H1 (cell line): ENCODE measurements around the gene CDH22. TPM values are rescaled to one million over a fixed set of nuclear protein-coding genes. Genes with fewer than 3 reads are reported as not detected.

Source experiments
- CTCF ChIA-PET: fragments of 300-600 bp; sonication (Branson Sonifier 250); formaldehyde crosslinking; loops from one replicate; lab custom pipeline; 2021; ENCODE audit not compliant: partially characterized antibody; lab: Charles Lee
- POLR2A ChIA-PET: fragments of 300-600 bp; sonication (Branson Sonifier 250); formaldehyde crosslinking; loops from one replicate; lab custom pipeline; 2021; ENCODE audit warnings: inconsistent platforms; ENCODE audit not compliant: partially characterized antibody; lab: Charles Lee
- DNase-seq, 2 experiments: peaks; one replicate each; pipeline versions ENCODE4 v3.0.0 to v3.0.0-alpha.2; 2010 to 2022; ENCODE audit warnings: low spot score in 2 of 2, low read depth in 1 of 2, mixed read lengths in 1 of 2
- FAIRE-seq: peaks from 2 replicates; lab custom pipeline; 2011; peaks lifted over from hg19 to GRCh38; lab: Jason Lieb, UNC
- H2AFZ ChIP-seq: 2 replicates; pipeline ENCODE4 v1.8.1; 2012; ENCODE audit warnings: low read length, inconsistent platforms
- H2AK5ac ChIP-seq: 2 replicates; pipeline ENCODE4 v1.6.1; 2013; ENCODE audit warnings: low read depth, low read length
- H2BK120ac ChIP-seq: replicated peaks from 2 replicates; pipeline ENCODE3; 2013; ENCODE audit warnings: low read depth, low read length, inconsistent platforms
- H2BK12ac ChIP-seq: 2 replicates; pipeline ENCODE4 v1.6.1; 2013; ENCODE audit warnings: low read depth, low read length
- H2BK15ac ChIP-seq: 2 replicates; pipeline ENCODE4 v1.6.1; 2013; ENCODE audit warnings: low read length
- H2BK20ac ChIP-seq: 2 replicates; pipeline ENCODE4 v1.6.1; 2013; ENCODE audit warnings: low read length
- H2BK5ac ChIP-seq: 2 replicates; pipeline ENCODE4 v1.6.1; 2013; ENCODE audit warnings: low read depth, low read length
- H3K14ac ChIP-seq: 2 replicates; pipeline ENCODE4 v1.6.1; 2013; ENCODE audit warnings: inconsistent platforms; ENCODE audit not compliant: insufficient read length
- H3K18ac ChIP-seq: 2 replicates; pipeline ENCODE4 v1.6.1; 2013; ENCODE audit warnings: low read length; ENCODE audit errors: extremely low read depth
- H3K23ac ChIP-seq: 2 replicates; pipeline ENCODE4 v1.6.1; 2013; ENCODE audit warnings: inconsistent platforms; ENCODE audit not compliant: insufficient read length
- H3K23me2 ChIP-seq: 2 replicates; pipeline ENCODE4 v1.6.1; 2013; ENCODE audit warnings: low read depth, low read length
- H3K27ac ChIP-seq: 2 replicates; pipeline ENCODE4 v1.6.1; 2011; ENCODE audit warnings: low read depth, low read length, inconsistent platforms
- H3K27me3 ChIP-seq, 4 experiments: replicated peaks in 1 of 4; 1 replicate in 1 of 4; 2 replicates in 3 of 4; pipeline versions ENCODE4 v1.6.1 to v1.8.1; 2011 to 2013; ENCODE audit warnings: low read length in 3 of 4, mild to moderate bottlenecking in 3 of 4, inconsistent platforms in 2 of 4, mixed read lengths in 2 of 4, moderate library complexity in 1 of 4; ENCODE audit not compliant: control insufficient read depth in 3 of 4, insufficient read depth in 3 of 4; ENCODE audit errors: extremely low read depth in 1 of 4
- H3K36me3 ChIP-seq, 4 experiments: 2 replicates each; pipeline versions ENCODE4 v1.6.1 to v1.8.1; 2011 to 2013; ENCODE audit warnings: mild to moderate bottlenecking in 4 of 4, low read length in 3 of 4, moderate library complexity in 2 of 4, control low read depth in 1 of 4, inconsistent platforms in 1 of 4; ENCODE audit not compliant: insufficient read depth in 4 of 4, control insufficient read depth in 2 of 4
- H3K4ac ChIP-seq: replicated peaks from 2 replicates; pipeline ENCODE3; 2013; ENCODE audit warnings: low read length, low read depth, mixed read lengths, inconsistent platforms; ENCODE audit not compliant: insufficient read length
- H3K4me1 ChIP-seq, 4 experiments: replicated peaks in 1 of 4; 1 replicate in 1 of 4; 2 replicates in 3 of 4; pipeline versions ENCODE4 v1.6.1 to v1.8.1; 2011 to 2013; ENCODE audit warnings: low read length in 3 of 4, inconsistent platforms in 2 of 4, mixed read lengths in 1 of 4; ENCODE audit not compliant: insufficient read depth in 4 of 4, control insufficient read depth in 3 of 4
- H3K4me2 ChIP-seq, 2 experiments: 2 replicates each; pipeline versions ENCODE4 v1.6.1 to v1.8.1; 2011 to 2013; ENCODE audit warnings: low read depth in 2 of 2, low read length in 2 of 2, control low read depth in 1 of 2, inconsistent platforms in 1 of 2, mild to moderate bottlenecking in 1 of 2; ENCODE audit not compliant: insufficient read depth in 1 of 2
- H3K4me3 ChIP-seq, 4 experiments: fragments of 200-600, 300-600 bp in 1 of 4; sonication (generic), shearing (Covaris generic), sonication (Bioruptor Twin) in 1 of 4; 2 replicates each; pipeline versions ENCODE4 v1.5.1 to v1.8.1; 2011 to 2016; ENCODE audit warnings: low read length in 4 of 4, low read depth in 3 of 4, control low read depth in 2 of 4, inconsistent platforms in 2 of 4, mild to moderate bottlenecking in 2 of 4, mixed read lengths in 1 of 4, moderate library complexity in 1 of 4; ENCODE audit not compliant: insufficient read depth in 2 of 4; ENCODE audit errors: extremely low read depth in 1 of 4
- H3K56ac ChIP-seq: replicated peaks from 2 replicates; pipeline ENCODE3; 2013; ENCODE audit warnings: low read depth, mild to moderate bottlenecking, mixed read lengths, low read length, inconsistent platforms; ENCODE audit not compliant: insufficient read length
- H3K79me1 ChIP-seq: 2 replicates; pipeline ENCODE4 v1.6.1; 2013; ENCODE audit warnings: low read depth, low read length, control low read depth
- H3K79me2 ChIP-seq, 2 experiments: 2 replicates each; pipeline versions ENCODE4 v1.6.1 to v1.8.1; 2012 to 2013; ENCODE audit warnings: low read length in 2 of 2, mild to moderate bottlenecking in 2 of 2, inconsistent platforms in 1 of 2; ENCODE audit not compliant: insufficient read depth in 2 of 2, control insufficient read depth in 1 of 2
- H3K9ac ChIP-seq, 4 experiments: replicated peaks in 1 of 4; 1 replicate in 1 of 4; 2 replicates in 3 of 4; pipeline versions ENCODE4 v1.6.1 to v1.8.1; 2011 to 2013; ENCODE audit warnings: low read depth in 3 of 4, low read length in 3 of 4, control low read depth in 2 of 4, mild to moderate bottlenecking in 2 of 4, moderate library complexity in 2 of 4, inconsistent platforms in 1 of 4; ENCODE audit errors: extremely low read depth in 1 of 4
- H3K9me3 ChIP-seq, 2 experiments: 2 replicates each; pipeline versions ENCODE4 v1.6.1 to v1.8.1; 2012 to 2013; ENCODE audit warnings: mild to moderate bottlenecking in 2 of 2, moderate library complexity in 2 of 2, control low read depth in 1 of 2, inconsistent platforms in 1 of 2, low read depth in 1 of 2, low read length in 1 of 2, mixed read lengths in 1 of 2; ENCODE audit not compliant: insufficient read depth in 2 of 2
- H4K20me1 ChIP-seq, 2 experiments: replicated peaks in 1 of 2; 2 replicates each; pipeline versions ENCODE3 to v1.8.1; 2011 to 2013; ENCODE audit warnings: inconsistent platforms in 2 of 2, low read length in 2 of 2, mild to moderate bottlenecking in 1 of 2; ENCODE audit not compliant: insufficient read depth in 2 of 2, control insufficient read depth in 1 of 2
- H4K5ac ChIP-seq: 2 replicates; pipeline ENCODE4 v1.6.1; 2013; ENCODE audit warnings: low read length, low read depth, mixed read lengths, inconsistent platforms; ENCODE audit not compliant: insufficient read length
- H4K8ac ChIP-seq: 2 replicates; pipeline ENCODE4 v1.8.0; 2013; ENCODE audit warnings: mild to moderate bottlenecking, moderate library complexity, low read length, inconsistent platforms; ENCODE audit not compliant: insufficient read depth; ENCODE audit errors: extremely low read depth
- H4K91ac ChIP-seq: replicated peaks from 2 replicates; pipeline ENCODE3; 2013; ENCODE audit warnings: low read length, mixed read lengths, inconsistent platforms; ENCODE audit not compliant: insufficient read length
- CBX5 ChIP-seq: fragments of 300-800, 300-1000 bp; sonication (generic); IDR thresholded peaks from 2 replicates; pipeline ENCODE4 v1.7.1; 2016; ENCODE audit warnings: antibody characterized with exemption, low read length, low read depth
- CHD2 ChIP-seq: IDR thresholded peaks from 2 replicates; pipeline ENCODE4 v1.6.1; 2012; ENCODE audit warnings: low read length, improper control_type of control experiment
- EZH2 ChIP-seq: fragments of 200-600 bp; sonication (generic); IDR thresholded peaks from 2 replicates; pipeline ENCODE4 v1.7.1; 2012; ENCODE audit warnings: low read depth, mild to moderate bottlenecking, moderate library complexity, low read length, inconsistent platforms; ENCODE audit not compliant: severe bottlenecking
- JUND ChIP-seq: IDR thresholded peaks from 2 replicates; pipeline ENCODE4 v1.6.1; 2011; ENCODE audit warnings: mild to moderate bottlenecking, improper control_type of control experiment, low read length
- KDM1A ChIP-seq: fragments of 200-600, 300-600 bp; sonication (generic); IDR thresholded peaks from 2 replicates; pipeline ENCODE4 v1.7.1; 2016; ENCODE audit warnings: mild to moderate bottlenecking, low read length, borderline replicate concordance
- POLR2AphosphoS5 ChIP-seq: IDR thresholded peaks from 2 replicates; pipeline ENCODE4 v1.6.1; 2011; ENCODE audit warnings: low read depth, low read length
- TBP ChIP-seq: IDR thresholded peaks from 2 replicates; pipeline ENCODE4 v1.6.1; 2011; ENCODE audit warnings: low read depth, low read length, improper control_type of control experiment
- TCF12 ChIP-seq: IDR thresholded peaks from 2 replicates; pipeline ENCODE4 v1.6.1; 2011; ENCODE audit warnings: low read depth, mild to moderate bottlenecking, low read length
- WGBS, 2 experiments: shearing (Covaris generic) in 1 of 2; methylation state at CpG; one replicate each; pipeline versions ENCODE4 v1.1.6 to v1.1.7; 2013 to 2015; ENCODE audit warnings: low lambda C conversion rate in 2 of 2, mixed read lengths in 2 of 2, inconsistent platforms in 1 of 2, low coverage in 1 of 2, missing lambda C conversion rate in 1 of 2; ENCODE audit not compliant: insufficient replicate concordance in 2 of 2, insufficient coverage in 1 of 2, insufficient read length in 1 of 2; ENCODE audit errors: extremely low coverage in 1 of 2, missing lambda C conversion rate in 1 of 2; 5-methylcytosine and 5-hydroxymethylcytosine counted together
- polyA plus RNA-seq, 7 experiments: library from polyadenylated mRNA; depleted of rRNA in 3 of 7; stranded (reverse) in 5 of 7; unstranded in 2 of 7; fragments of >200 nt in 5 of 7; fragments of 200-250 nt in 2 of 7; gene quantifications; 1 replicate in 5 of 7; 2 replicates in 1 of 7; 4 replicates in 1 of 7; pipeline versions ENCODE4 v1.2.1 to v1.2.3, GENCODE V29; 2011 to 2013; ENCODE audit warnings: missing spikeins in 2 of 7, mixed read lengths in 2 of 7
- total RNA-seq: library from RNA; stranded (reverse); fragmentation: NEBNext Ultra II Directional; extraction: Animal tissue kit (Norgen Biotek cat#: 25700); gene quantifications from 2 replicates; pipeline ENCODE4 v1.2.1, GENCODE V29; 2021

The CDH22 gene
- total and polyA plus RNA-seq, 2 of the 8 experiments (the other 6 are each of a cell fraction or from before 2014, with no cell fraction given) = 0.35 to 0.39 TPM

- H2BK5ac ChIP-seq = no peak overlapping the region
- TF ChIP-seq TCF12 (no peak), CHD2 (no peak), JUND (no peak), KDM1A (no peak), POLR2AphosphoS5 (0 out of 2 replicates have a peak, but pooled peaks have one; percentile 26), EZH2 (no peak), TBP (no peak), CBX5 (no peak)
- no peaks in the 10 kb centered on the region for H3K79me2 ChIP-seq
- no peak overlapping the region for H3K4me3 ChIP-seq
- H3K36me3 ChIP-seq = no peaks in the 10 kb centered on the region; a peak in 1 of 8 replicates
- no peak overlapping the region for H4K8ac ChIP-seq
- no peak overlapping the region for H3K9ac ChIP-seq
- 66% methylated on average over 5 of the region's 5 CpGs; no CpG with 5 or more reads in 1 of the 2 experiments for WGBS, 2 experiments
- H2AK5ac ChIP-seq = no peak overlapping the region
- no peaks in the 10 kb centered on the region; a peak in 2 of 7 replicates for H3K4me1 ChIP-seq
- no peak for FAIRE-seq
- H2BK20ac ChIP-seq = no peak overlapping the region
- CTCF ChIA-PET = interaction anchor here (0.7 to 8.1 kb wide), 29 partner anchors 9 to 219 kb away, joined by 3 to 171 read pairs (median 4); partner anchors contain the start of genes CD40 and CDH22
- no peak overlapping the region for H3K14ac ChIP-seq
- H3K23me2 ChIP-seq = no peaks in the 10 kb centered on the region
- POLR2A ChIA-PET = interaction anchor here (0.6 to 1.5 kb wide), 4 partner anchors 9 to 175 kb away, joined by 3 to 6 read pairs (median 4); partner anchors contain the start of gene CD40
- H2BK120ac ChIP-seq = no peak overlapping the region
- H3K27me3 ChIP-seq = peaks cover 0 to 4% (median 2%) of the 10 kb centered on the region in 4 experiments; a peak in 4 of 7 replicates
- no peaks in the 10 kb centered on the region for H3K79me1 ChIP-seq
- H3K56ac ChIP-seq = no peak overlapping the region
- no peak overlapping the region for H3K4ac ChIP-seq
- H3K27ac ChIP-seq = no peak overlapping the region
- no peak overlapping the region for H2AFZ ChIP-seq
- no peak overlapping the region for H2BK15ac ChIP-seq
- H2BK12ac ChIP-seq = no peak overlapping the region
- H3K4me2 ChIP-seq = no peak overlapping the region
- DNase-seq = no peak
- no peaks in the 10 kb centered on the region for H3K9me3 ChIP-seq
- H4K5ac ChIP-seq = no peak overlapping the region
- H3K18ac ChIP-seq = no peak overlapping the region
- peaks cover 2 to 3% of the 10 kb centered on the region in 2 experiments for H4K20me1 ChIP-seq
- H3K23ac ChIP-seq = no peak overlapping the region
- H4K91ac ChIP-seq = no peak overlapping the region
Observed at GRCh38 chr20:46129955-46130481, 178.3 kb downstream of the CDH22 start.
